ENCODE measurements around the gene SPATA31C1. TPM values are rescaled to one million over a fixed set of nuclear protein-coding genes. Genes with fewer than 3 reads are reported as not detected.
"Not testable (repeated sequence)": the region's sequence is repeated elsewhere in the genome, so short reads cannot be mapped to it uniquely, and the experiment has no call there.

Gene SPATA31C1
- total RNA-seq, 1 experiment from 2014 or later, result not detected

DNA sequence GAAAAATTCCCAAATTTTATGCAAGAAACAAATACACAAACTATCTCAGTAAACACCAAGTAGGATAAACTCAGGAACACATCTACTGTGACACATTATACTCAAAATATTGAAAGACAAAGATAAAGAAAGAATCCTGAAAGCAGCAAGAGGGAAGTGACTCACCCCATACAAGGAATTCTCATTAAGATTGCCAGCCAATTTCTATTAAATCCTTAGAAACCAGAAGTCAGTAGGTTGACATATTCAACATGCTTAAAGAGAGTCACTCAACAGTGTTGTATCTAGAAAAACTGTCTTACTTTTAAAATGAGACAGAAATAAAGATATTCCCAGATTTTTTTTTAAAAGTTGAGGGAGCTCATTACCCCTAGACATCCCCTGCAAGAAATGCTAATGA, 19.6 kb upstream of the SPATA31C1 start:
- Histone ChIP-seq H3K4me2 (ENCODE audit: low read length) (no peak overlapping the region), H3K4me1 (ENCODE audit: control insufficient read depth in 1 of 2, insufficient read depth in 2 of 2, low read length in 2 of 2) (no peaks in the 10 kb centered on the region), H3K9ac (ENCODE audit: low read length) (no peak overlapping the region), H3K4me3 (replicated peaks in 1 of 2; ENCODE audit: low read depth in 1 of 2, low read length in 2 of 2) (no peak overlapping the region), H3K27me3 (ENCODE audit: insufficient read depth, low read length) (no peaks in the 10 kb centered on the region), H3K9me2 (ENCODE audit: insufficient read depth) (no peaks in the 10 kb centered on the region), H4K20me1 (ENCODE audit: insufficient read depth) (no peaks in the 10 kb centered on the region), H3K9me3 (ENCODE audit: control insufficient read depth in 1 of 2, insufficient read depth in 1 of 2, low read depth in 1 of 2, low read length in 2 of 2) (no peaks in the 10 kb centered on the region), H3K36me3 (ENCODE audit: control insufficient read depth in 1 of 2, insufficient read depth in 2 of 2, low read length in 2 of 2) (no peaks in the 10 kb centered on the region), H3K27ac (ENCODE audit: low read depth, low read length) (no peak overlapping the region), H3K79me2 (ENCODE audit: insufficient read depth, low read length) (no peaks in the 10 kb centered on the region), H2AFZ (ENCODE audit: low read depth, low read length, poor library complexity, severe bottlenecking) (no peak overlapping the region)
- ATAC-seq (no peak), DNase-seq (ENCODE audit: low read depth, low spot score) (no peak)
- CTCF ChIA-PET, result no interaction called here
- TF ChIP-seq YY1 (IDR thresholded peaks at IDR 0.05; ENCODE audit: extremely low read depth, insufficient replicate concordance, low read depth, low read length) (no peak), EZH2 (IDR thresholded peaks at IDR 0.05) (no peak), EZH2phosphoT487 (IDR thresholded peaks at IDR 0.05; ENCODE audit: borderline replicate concordance) (no peak), FOSL1 (IDR thresholded peaks at IDR 0.05; ENCODE audit: low read depth) (no peak), ZNF274 (IDR thresholded peaks at IDR 0.05; ENCODE audit: low read depth, low read length) (no peak), ELF1 (IDR thresholded peaks at IDR 0.05; ENCODE audit: borderline replicate concordance, low read depth) (no peak), CEBPB (IDR thresholded peaks at IDR 0.05; ENCODE audit: low read depth) (no peak), SIN3A (IDR thresholded peaks at IDR 0.05; ENCODE audit: low read depth) (no peak), CBX3 (IDR thresholded peaks at IDR 0.05; ENCODE audit: low read depth) (no peak), ZFX (IDR thresholded peaks at IDR 0.05) (no peak), RAD21 (IDR thresholded peaks at IDR 0.05; ENCODE audit: low read depth) (no peak), POLR2AphosphoS5 (IDR thresholded peaks at IDR 0.05; ENCODE audit: low read depth, low read length) (no peak), POLR2A (IDR thresholded peaks at IDR 0.05; ENCODE audit: borderline replicate concordance, extremely low read depth, insufficient read depth, insufficient read length) (no peak), SRF (IDR thresholded peaks at IDR 0.05; ENCODE audit: low read depth) (no peak)
- TF ChIP-seq, protein P1, sequence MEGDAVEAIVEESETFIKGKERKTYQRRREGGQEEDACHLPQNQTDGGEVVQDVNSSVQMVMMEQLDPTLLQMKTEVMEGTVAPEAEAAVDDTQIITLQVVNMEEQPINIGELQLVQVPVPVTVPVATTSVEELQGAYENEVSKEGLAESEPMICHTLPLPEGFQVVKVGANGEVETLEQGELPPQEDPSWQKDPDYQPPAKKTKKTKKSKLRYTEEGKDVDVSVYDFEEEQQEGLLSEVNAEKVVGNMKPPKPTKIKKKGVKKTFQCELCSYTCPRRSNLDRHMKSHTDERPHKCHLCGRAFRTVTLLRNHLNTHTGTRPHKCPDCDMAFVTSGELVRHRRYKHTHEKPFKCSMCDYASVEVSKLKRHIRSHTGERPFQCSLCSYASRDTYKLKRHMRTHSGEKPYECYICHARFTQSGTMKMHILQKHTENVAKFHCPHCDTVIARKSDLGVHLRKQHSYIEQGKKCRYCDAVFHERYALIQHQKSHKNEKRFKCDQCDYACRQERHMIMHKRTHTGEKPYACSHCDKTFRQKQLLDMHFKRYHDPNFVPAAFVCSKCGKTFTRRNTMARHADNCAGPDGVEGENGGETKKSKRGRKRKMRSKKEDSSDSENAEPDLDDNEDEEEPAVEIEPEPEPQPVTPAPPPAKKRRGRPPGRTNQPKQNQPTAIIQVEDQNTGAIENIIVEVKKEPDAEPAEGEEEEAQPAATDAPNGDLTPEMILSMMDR (IDR thresholded peaks at IDR 0.05 in 2 of 3, conservative IDR thresholded peaks at IDR 0.05 in 1 of 3; ENCODE audit: borderline replicate concordance in 1 of 3, insufficient read depth in 1 of 3, low read depth in 2 of 3, low read length in 2 of 3), result no peak
- TF ChIP-seq, protein P2, sequence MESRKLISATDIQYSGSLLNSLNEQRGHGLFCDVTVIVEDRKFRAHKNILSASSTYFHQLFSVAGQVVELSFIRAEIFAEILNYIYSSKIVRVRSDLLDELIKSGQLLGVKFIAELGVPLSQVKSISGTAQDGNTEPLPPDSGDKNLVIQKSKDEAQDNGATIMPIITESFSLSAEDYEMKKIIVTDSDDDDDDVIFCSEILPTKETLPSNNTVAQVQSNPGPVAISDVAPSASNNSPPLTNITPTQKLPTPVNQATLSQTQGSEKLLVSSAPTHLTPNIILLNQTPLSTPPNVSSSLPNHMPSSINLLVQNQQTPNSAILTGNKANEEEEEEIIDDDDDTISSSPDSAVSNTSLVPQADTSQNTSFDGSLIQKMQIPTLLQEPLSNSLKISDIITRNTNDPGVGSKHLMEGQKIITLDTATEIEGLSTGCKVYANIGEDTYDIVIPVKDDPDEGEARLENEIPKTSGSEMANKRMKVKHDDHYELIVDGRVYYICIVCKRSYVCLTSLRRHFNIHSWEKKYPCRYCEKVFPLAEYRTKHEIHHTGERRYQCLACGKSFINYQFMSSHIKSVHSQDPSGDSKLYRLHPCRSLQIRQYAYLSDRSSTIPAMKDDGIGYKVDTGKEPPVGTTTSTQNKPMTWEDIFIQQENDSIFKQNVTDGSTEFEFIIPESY (IDR thresholded peaks at IDR 0.05; ENCODE audit: extremely low read depth, insufficient replicate concordance, low read length), result no peak
- TF ChIP-seq, protein P3, sequence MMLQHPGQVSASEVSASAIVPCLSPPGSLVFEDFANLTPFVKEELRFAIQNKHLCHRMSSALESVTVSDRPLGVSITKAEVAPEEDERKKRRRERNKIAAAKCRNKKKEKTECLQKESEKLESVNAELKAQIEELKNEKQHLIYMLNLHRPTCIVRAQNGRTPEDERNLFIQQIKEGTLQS (IDR thresholded peaks at IDR 0.05), result no peak
- POLR2A ChIA-PET, result no interaction called here
- RAD21 ChIA-PET (ENCODE audit: low non-redundant PET in 1 of 2, low total read pairs in 2 of 2, uncharacterized antibody in 2 of 2, unreplicated experiment in 2 of 2), result no interaction called here
- BruUV-seq (replicated peaks), result no TSS peak
- intact Hi-C loops (cut with micrococcal nuclease), result no loop called here

DNA sequence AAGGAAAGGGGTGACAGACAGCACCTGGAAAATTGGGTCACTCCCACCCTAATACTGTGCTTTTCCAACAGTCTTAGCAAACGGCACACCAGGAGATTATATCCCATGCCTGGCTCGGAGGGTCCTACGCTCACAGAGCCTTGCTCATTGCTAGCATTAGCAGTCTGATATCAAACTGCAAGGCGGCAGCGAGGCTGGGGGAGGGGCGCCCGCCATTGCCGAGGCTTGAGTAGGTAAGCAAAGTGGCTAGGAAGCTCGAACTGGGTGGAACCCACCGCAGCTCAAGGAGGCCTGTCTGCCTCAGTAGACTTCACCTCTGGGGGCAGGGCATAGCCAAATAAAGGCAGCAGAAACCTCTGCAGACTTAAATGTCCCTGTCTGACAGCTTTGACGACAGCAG, 15.4 kb upstream of the SPATA31C1 start:
- H3K9me2 ChIP-seq (ENCODE audit: insufficient read depth); H3K4me2 ChIP-seq (ENCODE audit: low read length); ATAC-seq; H3K4me1 ChIP-seq (ENCODE audit: control insufficient read depth in 1 of 2, insufficient read depth in 2 of 2, low read length in 2 of 2); H3K27ac ChIP-seq (ENCODE audit: low read depth, low read length); H3K4me3 ChIP-seq (replicated peaks in 1 of 2; ENCODE audit: low read depth in 1 of 2, low read length in 2 of 2); H3K27me3 ChIP-seq (ENCODE audit: insufficient read depth, low read length); H3K9ac ChIP-seq (ENCODE audit: low read length); H3K36me3 ChIP-seq (ENCODE audit: control insufficient read depth in 1 of 2, insufficient read depth in 2 of 2, low read length in 2 of 2); H4K20me1 ChIP-seq (ENCODE audit: insufficient read depth); RAD21 ChIA-PET (ENCODE audit: low non-redundant PET in 1 of 2, low total read pairs in 2 of 2, uncharacterized antibody in 2 of 2, unreplicated experiment in 2 of 2); DNase-seq (ENCODE audit: low read depth, low spot score); H2AFZ ChIP-seq (ENCODE audit: low read depth, low read length, poor library complexity, severe bottlenecking); POLR2A ChIA-PET; H3K79me2 ChIP-seq (ENCODE audit: insufficient read depth, low read length); BruUV-seq (replicated peaks); CTCF ChIA-PET; intact Hi-C loops (cut with micrococcal nuclease); H3K9me3 ChIP-seq (ENCODE audit: control insufficient read depth in 1 of 2, insufficient read depth in 1 of 2, low read depth in 1 of 2, low read length in 2 of 2): not testable (repeated sequence)

Data from HCT116 (cell line).